SK-N-SH (cell line): Measurements from ENCODE around the gene ANAPC5. TPM values are rescaled to one million over a fixed set of nuclear protein-coding genes. Genes with fewer than 3 reads are reported as not detected.

Source experiments
- CTCF ChIA-PET: fragments of 300-600, 350-600 bp; formaldehyde crosslinking; extraction: SDS; loops from one replicate; lab custom pipeline; 2021; lab: Yijun Ruan, JAX
- POLR2A ChIA-PET: fragments of 350-600 bp; sonication (Branson Sonifier 250); formaldehyde crosslinking; extraction: SDS; loops from one replicate; lab custom pipeline; 2020; ENCODE audit warnings: antibody characterized with exemption, inconsistent platforms; lab: Yijun Ruan, JAX
- DNase-seq: peaks from one replicate; pipeline ENCODE4 v3.0.0; 2012
- H2AFZ ChIP-seq: fragments of 200-600 bp; sonication (generic); 2 replicates; pipeline ENCODE4 v1.8.1; 2016; ENCODE audit warnings: antibody characterized with exemption, mild to moderate bottlenecking, low read depth
- H3F3A ChIP-seq: fragments of 200-600 bp; sonication (generic); replicated peaks from 2 replicates; pipeline ENCODE3; 2016; ENCODE audit warnings: antibody characterized with exemption, mild to moderate bottlenecking; ENCODE audit not compliant: insufficient read depth
- H3K27ac ChIP-seq, 2 experiments: fragments of 200-500 bp in 1 of 2; fragments of 200-600 bp in 1 of 2; sonication (Bioruptor generic) in 1 of 2; sonication (generic), shearing (Covaris generic) in 1 of 2; 2 replicates each; pipeline versions ENCODE4 v1.5.1 to v1.6.1; 2014 to 2016; ENCODE audit warnings: low read depth in 2 of 2, inconsistent platforms in 1 of 2, low read length in 1 of 2, mild to moderate bottlenecking in 1 of 2, mixed read lengths in 1 of 2
- H3K27me3 ChIP-seq: fragments of 200-600 bp; sonication (generic), shearing (Covaris generic); 2 replicates; pipeline ENCODE4 v1.6.1; 2016; ENCODE audit warnings: mixed run types; ENCODE audit not compliant: insufficient read depth
- H3K36me3 ChIP-seq, 2 experiments: fragments of 200-500 bp in 1 of 2; fragments of 200-600 bp in 1 of 2; sonication (Bioruptor generic) in 1 of 2; sonication (generic) in 1 of 2; replicated peaks in 1 of 2; 2 replicates each; pipeline versions ENCODE3 to v1.5.1; 2014 to 2016; ENCODE audit warnings: low read length in 1 of 2, mild to moderate bottlenecking in 1 of 2; ENCODE audit not compliant: insufficient read depth in 2 of 2, control insufficient read depth in 1 of 2
- H3K4me1 ChIP-seq, 2 experiments: fragments of 200-500 bp in 1 of 2; fragments of 200-600 bp in 1 of 2; sonication (Bioruptor generic) in 1 of 2; sonication (generic), shearing (Covaris generic) in 1 of 2; 2 replicates each; pipeline versions ENCODE4 v1.5.1 to v1.6.1; 2014 to 2016; ENCODE audit warnings: low read depth in 1 of 2, low read length in 1 of 2, mixed run types in 1 of 2; ENCODE audit not compliant: insufficient read depth in 2 of 2, control insufficient read depth in 1 of 2
- H3K4me2 ChIP-seq: fragments of 200-600 bp; sonication (generic), shearing (Covaris generic); 2 replicates; pipeline ENCODE4 v1.6.1; 2017; ENCODE audit warnings: mixed run types
- H3K4me3 ChIP-seq, 2 experiments: fragments of 200-500 bp in 1 of 2; fragments of 200-600 bp in 1 of 2; sonication (Bioruptor generic) in 1 of 2; sonication (generic), shearing (Covaris generic) in 1 of 2; 2 replicates each; pipeline versions ENCODE4 v1.5.1 to v1.8.1; 2014 to 2016; ENCODE audit warnings: low read depth in 2 of 2, inconsistent platforms in 1 of 2, low read length in 1 of 2, mild to moderate bottlenecking in 1 of 2, mixed read lengths in 1 of 2, moderate library complexity in 1 of 2
- H3K79me2 ChIP-seq: fragments of 200-600 bp; sonication (generic); 2 replicates; pipeline ENCODE4 v1.8.1; 2017; ENCODE audit warnings: mild to moderate bottlenecking; ENCODE audit not compliant: insufficient read depth
- H3K9ac ChIP-seq: fragments of 200-600 bp; sonication (generic); 2 replicates; pipeline ENCODE4 v1.6.1; 2017; ENCODE audit warnings: mixed run types
- H3K9me2 ChIP-seq: fragments of 200-600 bp; sonication (generic); 2 replicates; pipeline ENCODE4 v1.6.1; 2017; ENCODE audit warnings: mixed run types
- H3K9me3 ChIP-seq: fragments of 200-600 bp; sonication (generic); 2 replicates; pipeline ENCODE4 v1.6.1; 2017; ENCODE audit warnings: mixed run types, mild to moderate bottlenecking, moderate library complexity
- H4K20me1 ChIP-seq: fragments of 200-600 bp; sonication (generic); 2 replicates; pipeline ENCODE4 v1.6.1; 2017; ENCODE audit warnings: mild to moderate bottlenecking, mixed run types; ENCODE audit not compliant: insufficient read depth
- FOSL2 ChIP-seq: IDR thresholded peaks from 2 replicates; pipeline ENCODE4 v1.4.0; 2012; ENCODE audit warnings: low read depth, mild to moderate bottlenecking, moderate library complexity, borderline replicate concordance
- GABPA ChIP-seq: IDR thresholded peaks from 2 replicates; pipeline ENCODE4 v1.4.0; 2012; ENCODE audit warnings: low read depth, mild to moderate bottlenecking
- GATA2 ChIP-seq: sonication (generic); formaldehyde crosslinking; IDR thresholded peaks from 2 replicates; pipeline ENCODE4 v1.5.0; 2020; ENCODE audit warnings: mild to moderate bottlenecking, missing genetic modification reagents
- MEF2A ChIP-seq: IDR thresholded peaks from 2 replicates; pipeline ENCODE4 v1.4.0; 2012; ENCODE audit warnings: low read depth, borderline replicate concordance
- MXI1 ChIP-seq: IDR thresholded peaks from 2 replicates; pipeline ENCODE4 v1.6.1; 2012; ENCODE audit warnings: mild to moderate bottlenecking, low read depth, low read length, improper control_type of control experiment
- NFIC ChIP-seq: IDR thresholded peaks from 2 replicates; pipeline ENCODE4 v1.4.0; 2012; ENCODE audit warnings: borderline replicate concordance
- NRF1 ChIP-seq: IDR thresholded peaks from 2 replicates; pipeline ENCODE4 v1.6.1; 2012; ENCODE audit warnings: low read depth, mild to moderate bottlenecking, low read length
- PBX3 ChIP-seq: IDR thresholded peaks from 2 replicates; pipeline ENCODE4; 2012
- RAD21 ChIP-seq: IDR thresholded peaks from 2 replicates; pipeline ENCODE4 v1.6.1; 2012; ENCODE audit warnings: mild to moderate bottlenecking, low read length
- SMC3 ChIP-seq: IDR thresholded peaks from 2 replicates; pipeline ENCODE4 v1.6.1; 2012; ENCODE audit warnings: low read depth, low read length, improper control_type of control experiment
- TCF12 ChIP-seq: IDR thresholded peaks from 2 replicates; pipeline ENCODE4 v1.4.0; 2012
- TEAD4 ChIP-seq: IDR thresholded peaks from 2 replicates; pipeline ENCODE4 v1.4.0; 2012; ENCODE audit warnings: mild to moderate bottlenecking, borderline replicate concordance; ENCODE audit not compliant: insufficient read depth
- WGBS: methylation state at CpG from one replicate; pipeline ENCODE4 v1.1.6; 2017; ENCODE audit warnings: low lambda C conversion rate; 5-methylcytosine and 5-hydroxymethylcytosine counted together
- polyA plus RNA-seq, 3 experiments: library from polyadenylated mRNA; depleted of rRNA; stranded (reverse); fragments of >200 nt; gene quantifications; 2 replicates each; pipeline ENCODE4 v1.2.3, GENCODE V29; 2012

Gene ANAPC5
- polyA plus RNA-seq, 1 of the 3 experiments (the other 2 are of a cell fraction), result 110 TPM

DNA sequence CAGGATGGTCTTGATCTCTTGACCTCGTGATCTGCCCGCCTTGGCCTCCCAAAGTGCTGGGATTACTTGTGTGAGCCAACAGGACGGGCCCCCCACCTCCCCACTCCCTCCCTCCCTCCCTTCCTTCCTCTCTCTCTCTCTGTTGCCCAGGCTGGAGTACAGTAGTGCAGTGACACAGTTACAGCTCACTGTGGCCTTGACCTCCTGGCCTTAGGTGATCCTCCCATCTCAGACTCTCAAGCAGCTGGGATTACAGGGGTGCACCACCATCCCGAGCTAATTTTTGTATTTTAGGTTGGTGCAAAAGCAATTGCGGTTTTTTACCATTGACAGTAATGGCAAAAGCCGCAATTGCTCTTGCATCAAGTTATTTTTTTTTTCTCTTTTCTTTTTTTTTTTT lies 19.2 kb upstream of the ANAPC5 start:
- Histone ChIP-seq H3K27ac (no peak overlapping the region), H3K79me2 (no peaks in the 10 kb centered on the region), H3K4me1 (no peaks in the 10 kb centered on the region), H3K9me3 (no peaks in the 10 kb centered on the region), H4K20me1 (no peaks in the 10 kb centered on the region), H3K36me3 (no peaks in the 10 kb centered on the region), H3K9me2 (no peaks in the 10 kb centered on the region), H3K9ac (no peak overlapping the region), H3F3A (no peaks in the 10 kb centered on the region), H3K4me3 (no peak overlapping the region), H3K4me2 (no peak overlapping the region), H2AFZ (no peak overlapping the region), H3K27me3 (no peaks in the 10 kb centered on the region)
- TF ChIP-seq MEF2A, result no peak
- no peak for TF ChIP-seq PBX3
- TF ChIP-seq RAD21, result no peak
- TF ChIP-seq SMC3, result no peak
- no peak for TF ChIP-seq GABPA
- no peak for DNase-seq
- ChIA-PET CTCF (interaction anchor here (1.0 to 1.4 kb wide), 3 partner anchors 19 to 72 kb away, joined by 3 to 4 read pairs (median 3); partner anchors contain the start of gene ANAPC5), POLR2A (no interaction called here)
- WGBS, result 89% methylated on average over 6 of the region's 6 CpGs

- peak overlapping the region; percentile 32; the same call in 1 of the 2 replicates for H3K4me2 ChIP-seq
- H3K27me3 ChIP-seq, result no peaks in the 10 kb centered on the region
- no peaks in the 10 kb centered on the region for H3K9me2 ChIP-seq
- peaks cover 2 to 13% of the 10 kb centered on the region in 2 experiments; a peak in 3 of 4 replicates for H3K4me1 ChIP-seq
- no peaks in the 10 kb centered on the region for H3K9me3 ChIP-seq
- peak; percentile 41; the same call in 1 of the 2 replicates for TF ChIP-seq GATA2
- TF ChIP-seq TCF12, result peak; percentile 46; the same call in 1 of the 2 replicates
- TF ChIP-seq RAD21, result no peak
- peaks cover 6% of the 10 kb centered on the region for H3F3A ChIP-seq
- H3K27ac ChIP-seq, result peak overlapping the region in 1 of 2 experiments; percentile 25; a peak in 1 of 4 replicates
- no peaks in the 10 kb centered on the region for H3K79me2 ChIP-seq
- H2AFZ ChIP-seq, result no peak overlapping the region
- no peaks in the 10 kb centered on the region for H4K20me1 ChIP-seq
- no peak overlapping the region for H3K4me3 ChIP-seq
- no peaks in the 10 kb centered on the region for H3K36me3 ChIP-seq
- POLR2A ChIA-PET, result no interaction called here
- CTCF ChIA-PET, result interaction anchor here (1.7 kb wide), 1 partner anchor 10 kb away, joined by 3 read pairs; no protein-coding TSS in a partner anchor
- peak; percentile 36 for DNase-seq
- H3K9ac ChIP-seq, result no peak overlapping the region
- 38% methylated on average over 4 of the region's 4 CpGs for WGBS
Measured at GRCh38 chr12:121366063-121366459, 13.8 kb upstream of the ANAPC5 start.

DNA sequence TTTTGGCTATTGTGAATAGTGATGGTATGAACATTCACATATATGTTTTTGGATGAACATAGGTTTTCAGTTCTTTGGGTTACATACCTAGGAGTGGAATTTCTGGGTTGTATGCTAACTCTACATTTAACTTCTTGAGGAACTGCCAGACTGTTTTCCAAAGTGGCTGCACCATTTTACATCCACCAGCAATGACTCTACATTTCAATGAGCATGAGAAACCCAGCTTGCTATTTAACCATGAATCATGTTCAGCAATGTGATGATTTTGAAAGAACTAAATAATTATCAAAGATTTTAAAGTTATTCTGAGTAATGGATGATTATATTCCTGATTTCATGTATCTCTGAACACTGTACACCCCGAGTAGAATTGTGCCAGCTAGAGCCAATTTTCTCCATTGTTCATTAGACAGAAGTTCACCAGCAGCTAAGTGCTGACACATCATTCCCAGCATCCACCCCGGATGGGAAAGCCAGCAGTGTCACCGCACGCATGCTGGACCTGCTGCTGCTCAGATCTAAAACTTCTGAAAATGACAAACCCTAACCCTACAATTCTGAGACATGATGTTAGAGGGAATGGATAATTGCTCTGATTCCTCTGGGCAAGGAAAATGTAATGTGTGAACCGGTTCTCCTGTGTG lies 13.3 kb upstream of the ANAPC5 start:
- WGBS, result 68% methylated on average over 5 of the region's 5 CpGs
- Histone ChIP-seq H3K4me3 (no peak overlapping the region), H3K27ac (peak overlapping the region in 1 of 2 experiments; percentile 25; a peak in 1 of 4 replicates), H3F3A (peaks cover 6% of the 10 kb centered on the region), H3K9ac (no peak overlapping the region), H3K36me3 (no peaks in the 10 kb centered on the region), H3K79me2 (no peaks in the 10 kb centered on the region), H3K4me1 (peaks cover 2 to 13% of the 10 kb centered on the region in 2 experiments; a peak in 3 of 4 replicates), H4K20me1 (no peaks in the 10 kb centered on the region), H3K27me3 (no peaks in the 10 kb centered on the region), H2AFZ (no peak overlapping the region), H3K9me2 (no peaks in the 10 kb centered on the region), H3K9me3 (no peaks in the 10 kb centered on the region), H3K4me2 (peak overlapping the region; percentile 32; the same call in 1 of the 2 replicates)
- TF ChIP-seq FOSL2 (no peak), NFIC (no peak), NRF1 (no peak), TEAD4 (no peak), SMC3 (no peak), PBX3 (no peak), RAD21 (no peak), MXI1 (no peak)
- peak; percentile 16 for DNase-seq
- ChIA-PET CTCF (interaction anchor here (0.8 to 1.7 kb wide), 2 partner anchors 9 to 19 kb away, joined by 3 to 4 read pairs; no protein-coding TSS in a partner anchor), POLR2A (no interaction called here)
